ENCODE results near the gene EHMT2. TPM values are rescaled to one million over a fixed set of nuclear protein-coding genes. Genes with fewer than 3 reads are reported as not detected.

Gene EHMT2
- total and polyA plus RNA-seq, 2 of the 8 experiments (the other 6 are each of a cell fraction or from before 2014, with no cell fraction given), result 125 to 177 TPM

DNA sequence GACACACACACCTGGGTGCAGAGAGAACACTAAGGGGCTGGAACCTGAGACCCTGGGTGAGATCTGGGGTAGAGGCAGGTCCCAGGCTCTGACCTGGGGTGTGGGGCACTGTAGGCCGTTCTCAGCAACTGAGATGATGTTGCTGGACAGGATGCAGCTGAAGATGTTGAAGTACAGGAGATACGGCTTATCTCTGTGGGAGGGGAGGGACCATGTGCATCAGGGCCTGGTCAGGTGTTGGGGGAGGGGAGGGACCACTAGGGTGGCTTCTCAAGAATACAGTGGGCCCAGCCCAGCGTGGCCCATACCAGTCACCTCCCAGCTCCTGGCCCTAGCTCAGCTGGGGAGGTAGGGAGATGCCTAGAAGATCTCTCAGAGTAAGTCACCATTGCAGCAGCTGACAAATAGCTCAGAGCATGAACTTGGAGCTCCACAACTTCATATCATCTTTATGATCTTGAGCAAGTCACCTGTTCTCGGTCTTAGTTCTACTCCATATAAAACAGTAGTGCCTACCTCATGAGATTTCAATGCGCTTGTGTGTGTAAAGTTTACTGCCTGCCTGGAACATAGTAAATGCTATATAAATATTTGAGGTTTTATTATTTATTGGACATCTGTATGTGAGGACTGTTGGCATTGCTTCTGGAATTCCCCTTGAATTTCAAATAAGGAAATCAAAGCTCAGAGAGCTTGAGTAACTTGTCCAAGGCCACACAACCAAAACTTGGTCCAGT is 22.5 kb downstream of the EHMT2 start:
- Histone ChIP-seq H2BK5ac (ENCODE audit: low read depth, low read length) (no peak overlapping the region), H3K4ac (replicated peaks; ENCODE audit: insufficient read length, low read depth, low read length) (no peak overlapping the region), H3K27me3 (replicated peaks in 1 of 4; ENCODE audit: control insufficient read depth in 3 of 4, extremely low read depth in 1 of 4, insufficient read depth in 3 of 4, low read length in 3 of 4) (no peaks in the 10 kb centered on the region), H3K9ac (replicated peaks in 1 of 4; ENCODE audit: extremely low read depth in 1 of 4, low read depth in 3 of 4, low read length in 3 of 4) (no peak overlapping the region), H3K4me1 (replicated peaks in 1 of 4; ENCODE audit: control insufficient read depth in 3 of 4, insufficient read depth in 4 of 4, low read length in 3 of 4) (peaks cover 0 to 22% (median 6%) of the 10 kb centered on the region in 4 experiments; a peak in 3 of 7 replicates), H3K4me3 (ENCODE audit: extremely low read depth in 1 of 4, insufficient read depth in 2 of 4, low read depth in 3 of 4, low read length in 4 of 4) (no peak overlapping the region), H3K4me2 (ENCODE audit: insufficient read depth in 1 of 2, low read depth in 2 of 2, low read length in 2 of 2) (no peak overlapping the region), H3K36me3 (ENCODE audit: control insufficient read depth in 2 of 4, insufficient read depth in 4 of 4, low read length in 3 of 4) (peaks cover 3 to 4% (median 4%) of the 10 kb centered on the region in 4 experiments; a peak in 4 of 8 replicates), H3K14ac (ENCODE audit: insufficient read length) (no peak overlapping the region), H3K27ac (ENCODE audit: low read depth, low read length) (no peak overlapping the region), H3K18ac (ENCODE audit: extremely low read depth, low read length) (no peak overlapping the region), H3K79me2 (ENCODE audit: control insufficient read depth in 1 of 2, insufficient read depth in 2 of 2, low read length in 2 of 2) (no peaks in the 10 kb centered on the region), H2BK20ac (ENCODE audit: low read length) (no peak overlapping the region), H4K20me1 (replicated peaks in 1 of 2; ENCODE audit: control insufficient read depth in 1 of 2, insufficient read depth in 2 of 2, low read length in 2 of 2) (peaks cover 0 to 4% of the 10 kb centered on the region in 2 experiments), H3K56ac (replicated peaks; ENCODE audit: insufficient read length, low read depth, low read length) (no peak overlapping the region), H3K9me3 (ENCODE audit: insufficient read depth in 2 of 2, low read depth in 1 of 2, low read length in 1 of 2) (no peaks in the 10 kb centered on the region), H3K79me1 (ENCODE audit: low read depth, low read length) (no peaks in the 10 kb centered on the region; the same call in 1 of the 2 replicates), H2BK120ac (replicated peaks; ENCODE audit: low read depth, low read length) (no peak overlapping the region), H3K23ac (ENCODE audit: insufficient read length) (no peak overlapping the region), H4K91ac (replicated peaks; ENCODE audit: insufficient read length, low read length) (no peak overlapping the region), H3K23me2 (ENCODE audit: low read depth, low read length) (no peaks in the 10 kb centered on the region; the same call in 1 of the 2 replicates), H2BK15ac (ENCODE audit: low read length) (no peak overlapping the region), H2BK12ac (ENCODE audit: low read depth, low read length) (no peak overlapping the region), H2AFZ (ENCODE audit: low read length) (no peak overlapping the region), H4K8ac (ENCODE audit: extremely low read depth, insufficient read depth, low read length) (no peak overlapping the region), H2AK5ac (ENCODE audit: low read depth, low read length) (no peak overlapping the region), H4K5ac (ENCODE audit: insufficient read length, low read depth, low read length) (no peak overlapping the region)
- CTCF ChIA-PET (ENCODE audit: partially characterized antibody), result interaction anchor here (0.6 to 8.1 kb wide), 6 partner anchors 14 to 277 kb away, joined by 3 to 59 read pairs (median 3); no protein-coding TSS in a partner anchor
- DNase-seq (ENCODE audit: low read depth in 1 of 2, low spot score in 2 of 2) (no peak), FAIRE-seq (no peak)
- TF ChIP-seq SIRT6 (IDR thresholded peaks at IDR 0.05; ENCODE audit: low read length), result no peak
- no peak for TF ChIP-seq CBX8 (IDR thresholded peaks at IDR 0.05; ENCODE audit: borderline replicate concordance, low read depth, low read length)
- TF ChIP-seq HDAC6 (IDR thresholded peaks at IDR 0.05; ENCODE audit: low read depth, low read length), result no peak
- TF ChIP-seq EGR1 (IDR thresholded peaks at IDR 0.05; ENCODE audit: borderline replicate concordance, low read depth, low read length), result no peak
- POLR2A ChIA-PET (ENCODE audit: partially characterized antibody), result interaction anchor here (0.7 to 5.6 kb wide), 7 partner anchors 8 to 164 kb away, joined by 3 to 47 read pairs (median 6); partner anchors contain the start of gene NEU1
- WGBS, 2 experiments (ENCODE audit: extremely low coverage in 1 of 2, insufficient coverage in 1 of 2, insufficient read length in 1 of 2, insufficient replicate concordance in 2 of 2, low coverage in 1 of 2, low lambda C conversion rate in 2 of 2, missing lambda C conversion rate in 1 of 2), result 86% methylated on average over 5 of the region's 5 CpGs; no CpG with 5 or more reads in 1 of the 2 experiments

Measured in H1 (cell line).